H1 (cell line): Measurements from ENCODE around the gene DHFR2. TPM values are rescaled to one million over a fixed set of nuclear protein-coding genes. Genes with fewer than 3 reads are reported as not detected.

Experiments used
- CTCF ChIA-PET: fragments of 300-600 bp; sonication (Branson Sonifier 250); formaldehyde crosslinking; loops from one replicate; lab custom pipeline; 2021; ENCODE audit not compliant: partially characterized antibody; lab: Charles Lee
- POLR2A ChIA-PET: fragments of 300-600 bp; sonication (Branson Sonifier 250); formaldehyde crosslinking; loops from one replicate; lab custom pipeline; 2021; ENCODE audit warnings: inconsistent platforms; ENCODE audit not compliant: partially characterized antibody; lab: Charles Lee
- DNase-seq, 2 experiments: peaks; one replicate each; pipeline versions ENCODE4 v3.0.0 to v3.0.0-alpha.2; 2010 to 2022; ENCODE audit warnings: low spot score in 2 of 2, low read depth in 1 of 2, mixed read lengths in 1 of 2
- FAIRE-seq: peaks from 2 replicates; lab custom pipeline; 2011; peaks lifted over from hg19 to GRCh38; lab: Jason Lieb, UNC
- H2AFZ ChIP-seq: 2 replicates; pipeline ENCODE4 v1.8.1; 2012; ENCODE audit warnings: low read length, inconsistent platforms
- H2AK5ac ChIP-seq: 2 replicates; pipeline ENCODE4 v1.6.1; 2013; ENCODE audit warnings: low read depth, low read length
- H2BK120ac ChIP-seq: replicated peaks from 2 replicates; pipeline ENCODE3; 2013; ENCODE audit warnings: low read depth, low read length, inconsistent platforms
- H2BK12ac ChIP-seq: 2 replicates; pipeline ENCODE4 v1.6.1; 2013; ENCODE audit warnings: low read depth, low read length
- H2BK15ac ChIP-seq: 2 replicates; pipeline ENCODE4 v1.6.1; 2013; ENCODE audit warnings: low read length
- H2BK20ac ChIP-seq: 2 replicates; pipeline ENCODE4 v1.6.1; 2013; ENCODE audit warnings: low read length
- H2BK5ac ChIP-seq: 2 replicates; pipeline ENCODE4 v1.6.1; 2013; ENCODE audit warnings: low read depth, low read length
- H3K14ac ChIP-seq: 2 replicates; pipeline ENCODE4 v1.6.1; 2013; ENCODE audit warnings: inconsistent platforms; ENCODE audit not compliant: insufficient read length
- H3K18ac ChIP-seq: 2 replicates; pipeline ENCODE4 v1.6.1; 2013; ENCODE audit warnings: low read length; ENCODE audit errors: extremely low read depth
- H3K23ac ChIP-seq: 2 replicates; pipeline ENCODE4 v1.6.1; 2013; ENCODE audit warnings: inconsistent platforms; ENCODE audit not compliant: insufficient read length
- H3K23me2 ChIP-seq: 2 replicates; pipeline ENCODE4 v1.6.1; 2013; ENCODE audit warnings: low read depth, low read length
- H3K27ac ChIP-seq: 2 replicates; pipeline ENCODE4 v1.6.1; 2011; ENCODE audit warnings: low read depth, low read length, inconsistent platforms
- H3K27me3 ChIP-seq, 4 experiments: replicated peaks in 1 of 4; 1 replicate in 1 of 4; 2 replicates in 3 of 4; pipeline versions ENCODE4 v1.6.1 to v1.8.1; 2011 to 2013; ENCODE audit warnings: low read length in 3 of 4, mild to moderate bottlenecking in 3 of 4, inconsistent platforms in 2 of 4, mixed read lengths in 2 of 4, moderate library complexity in 1 of 4; ENCODE audit not compliant: control insufficient read depth in 3 of 4, insufficient read depth in 3 of 4; ENCODE audit errors: extremely low read depth in 1 of 4
- H3K36me3 ChIP-seq, 4 experiments: 2 replicates each; pipeline versions ENCODE4 v1.6.1 to v1.8.1; 2011 to 2013; ENCODE audit warnings: mild to moderate bottlenecking in 4 of 4, low read length in 3 of 4, moderate library complexity in 2 of 4, control low read depth in 1 of 4, inconsistent platforms in 1 of 4; ENCODE audit not compliant: insufficient read depth in 4 of 4, control insufficient read depth in 2 of 4
- H3K4ac ChIP-seq: replicated peaks from 2 replicates; pipeline ENCODE3; 2013; ENCODE audit warnings: low read length, low read depth, mixed read lengths, inconsistent platforms; ENCODE audit not compliant: insufficient read length
- H3K4me1 ChIP-seq, 4 experiments: replicated peaks in 1 of 4; 1 replicate in 1 of 4; 2 replicates in 3 of 4; pipeline versions ENCODE4 v1.6.1 to v1.8.1; 2011 to 2013; ENCODE audit warnings: low read length in 3 of 4, inconsistent platforms in 2 of 4, mixed read lengths in 1 of 4; ENCODE audit not compliant: insufficient read depth in 4 of 4, control insufficient read depth in 3 of 4
- H3K4me2 ChIP-seq, 2 experiments: 2 replicates each; pipeline versions ENCODE4 v1.6.1 to v1.8.1; 2011 to 2013; ENCODE audit warnings: low read depth in 2 of 2, low read length in 2 of 2, control low read depth in 1 of 2, inconsistent platforms in 1 of 2, mild to moderate bottlenecking in 1 of 2; ENCODE audit not compliant: insufficient read depth in 1 of 2
- H3K4me3 ChIP-seq, 4 experiments: fragments of 200-600, 300-600 bp in 1 of 4; sonication (generic), shearing (Covaris generic), sonication (Bioruptor Twin) in 1 of 4; 2 replicates each; pipeline versions ENCODE4 v1.5.1 to v1.8.1; 2011 to 2016; ENCODE audit warnings: low read length in 4 of 4, low read depth in 3 of 4, control low read depth in 2 of 4, inconsistent platforms in 2 of 4, mild to moderate bottlenecking in 2 of 4, mixed read lengths in 1 of 4, moderate library complexity in 1 of 4; ENCODE audit not compliant: insufficient read depth in 2 of 4; ENCODE audit errors: extremely low read depth in 1 of 4
- H3K56ac ChIP-seq: replicated peaks from 2 replicates; pipeline ENCODE3; 2013; ENCODE audit warnings: low read depth, mild to moderate bottlenecking, mixed read lengths, low read length, inconsistent platforms; ENCODE audit not compliant: insufficient read length
- H3K79me1 ChIP-seq: 2 replicates; pipeline ENCODE4 v1.6.1; 2013; ENCODE audit warnings: low read depth, low read length, control low read depth
- H3K79me2 ChIP-seq, 2 experiments: 2 replicates each; pipeline versions ENCODE4 v1.6.1 to v1.8.1; 2012 to 2013; ENCODE audit warnings: low read length in 2 of 2, mild to moderate bottlenecking in 2 of 2, inconsistent platforms in 1 of 2; ENCODE audit not compliant: insufficient read depth in 2 of 2, control insufficient read depth in 1 of 2
- H3K9ac ChIP-seq, 4 experiments: replicated peaks in 1 of 4; 1 replicate in 1 of 4; 2 replicates in 3 of 4; pipeline versions ENCODE4 v1.6.1 to v1.8.1; 2011 to 2013; ENCODE audit warnings: low read depth in 3 of 4, low read length in 3 of 4, control low read depth in 2 of 4, mild to moderate bottlenecking in 2 of 4, moderate library complexity in 2 of 4, inconsistent platforms in 1 of 4; ENCODE audit errors: extremely low read depth in 1 of 4
- H3K9me3 ChIP-seq, 2 experiments: 2 replicates each; pipeline versions ENCODE4 v1.6.1 to v1.8.1; 2012 to 2013; ENCODE audit warnings: mild to moderate bottlenecking in 2 of 2, moderate library complexity in 2 of 2, control low read depth in 1 of 2, inconsistent platforms in 1 of 2, low read depth in 1 of 2, low read length in 1 of 2, mixed read lengths in 1 of 2; ENCODE audit not compliant: insufficient read depth in 2 of 2
- H4K20me1 ChIP-seq, 2 experiments: replicated peaks in 1 of 2; 2 replicates each; pipeline versions ENCODE3 to v1.8.1; 2011 to 2013; ENCODE audit warnings: inconsistent platforms in 2 of 2, low read length in 2 of 2, mild to moderate bottlenecking in 1 of 2; ENCODE audit not compliant: insufficient read depth in 2 of 2, control insufficient read depth in 1 of 2
- H4K5ac ChIP-seq: 2 replicates; pipeline ENCODE4 v1.6.1; 2013; ENCODE audit warnings: low read length, low read depth, mixed read lengths, inconsistent platforms; ENCODE audit not compliant: insufficient read length
- H4K8ac ChIP-seq: 2 replicates; pipeline ENCODE4 v1.8.0; 2013; ENCODE audit warnings: mild to moderate bottlenecking, moderate library complexity, low read length, inconsistent platforms; ENCODE audit not compliant: insufficient read depth; ENCODE audit errors: extremely low read depth
- H4K91ac ChIP-seq: replicated peaks from 2 replicates; pipeline ENCODE3; 2013; ENCODE audit warnings: low read length, mixed read lengths, inconsistent platforms; ENCODE audit not compliant: insufficient read length
- CHD1 ChIP-seq: IDR thresholded peaks from 2 replicates; pipeline ENCODE4 v1.6.1; 2012; ENCODE audit warnings: low read depth, low read length, improper control_type of control experiment
- CHD2 ChIP-seq: IDR thresholded peaks from 2 replicates; pipeline ENCODE4 v1.6.1; 2012; ENCODE audit warnings: low read length, improper control_type of control experiment
- CTBP2 ChIP-seq: IDR thresholded peaks from 2 replicates; pipeline ENCODE4 v1.7.0; 2011; ENCODE audit warnings: borderline replicate concordance, mild to moderate bottlenecking, moderate library complexity, mixed read lengths, low read length; ENCODE audit not compliant: insufficient read depth, insufficient read length
- SIN3A ChIP-seq, 2 experiments: IDR thresholded peaks in 1 of 2; conservative IDR thresholded peaks in 1 of 2; 2 replicates each; pipeline ENCODE4 v1.6.1; 2011 to 2012; ENCODE audit warnings: low read length in 2 of 2, improper control_type of control experiment in 1 of 2, low read depth in 1 of 2, mild to moderate bottlenecking in 1 of 2
- SIX5 ChIP-seq: IDR thresholded peaks from 2 replicates; pipeline ENCODE4 v1.6.1; 2011; ENCODE audit warnings: mild to moderate bottlenecking, low read depth, low read length
- SP4 ChIP-seq: IDR thresholded peaks from 2 replicates; pipeline ENCODE4 v1.6.1; 2012; ENCODE audit warnings: low read length, inconsistent platforms
- SRF ChIP-seq: IDR thresholded peaks from 2 replicates; pipeline ENCODE4 v1.6.1; 2011; ENCODE audit warnings: mild to moderate bottlenecking, low read depth, low read length, moderate library complexity
- TAF1 ChIP-seq: IDR thresholded peaks from 2 replicates; pipeline ENCODE4 v1.6.1; 2011; ENCODE audit warnings: mild to moderate bottlenecking, low read depth, low read length
- WGBS, 2 experiments: shearing (Covaris generic) in 1 of 2; methylation state at CpG; one replicate each; pipeline versions ENCODE4 v1.1.6 to v1.1.7; 2013 to 2015; ENCODE audit warnings: low lambda C conversion rate in 2 of 2, mixed read lengths in 2 of 2, inconsistent platforms in 1 of 2, low coverage in 1 of 2, missing lambda C conversion rate in 1 of 2; ENCODE audit not compliant: insufficient replicate concordance in 2 of 2, insufficient coverage in 1 of 2, insufficient read length in 1 of 2; ENCODE audit errors: extremely low coverage in 1 of 2, missing lambda C conversion rate in 1 of 2; 5-methylcytosine and 5-hydroxymethylcytosine counted together
- polyA plus RNA-seq, 7 experiments: library from polyadenylated mRNA; depleted of rRNA in 3 of 7; stranded (reverse) in 5 of 7; unstranded in 2 of 7; fragments of >200 nt in 5 of 7; fragments of 200-250 nt in 2 of 7; gene quantifications; 1 replicate in 5 of 7; 2 replicates in 1 of 7; 4 replicates in 1 of 7; pipeline versions ENCODE4 v1.2.1 to v1.2.3, GENCODE V29; 2011 to 2013; ENCODE audit warnings: missing spikeins in 2 of 7, mixed read lengths in 2 of 7
- total RNA-seq: library from RNA; stranded (reverse); fragmentation: NEBNext Ultra II Directional; extraction: Animal tissue kit (Norgen Biotek cat#: 25700); gene quantifications from 2 replicates; pipeline ENCODE4 v1.2.1, GENCODE V29; 2021
- TF ChIP-seq, protein P1 (sequence below): IDR thresholded peaks from 2 replicates; pipeline ENCODE4 v1.6.1; 2012; ENCODE audit warnings: inconsistent platforms
- TF ChIP-seq, protein P2 (sequence below): IDR thresholded peaks from 2 replicates; pipeline ENCODE4 v1.6.1; 2011; ENCODE audit warnings: low read length, improper control_type of control experiment

The DHFR2 gene
- total and polyA plus RNA-seq, 2 of the 8 experiments (the other 6 are each of a cell fraction or from before 2014, with no cell fraction given) = 0.59 to 2.6 TPM

DNA sequence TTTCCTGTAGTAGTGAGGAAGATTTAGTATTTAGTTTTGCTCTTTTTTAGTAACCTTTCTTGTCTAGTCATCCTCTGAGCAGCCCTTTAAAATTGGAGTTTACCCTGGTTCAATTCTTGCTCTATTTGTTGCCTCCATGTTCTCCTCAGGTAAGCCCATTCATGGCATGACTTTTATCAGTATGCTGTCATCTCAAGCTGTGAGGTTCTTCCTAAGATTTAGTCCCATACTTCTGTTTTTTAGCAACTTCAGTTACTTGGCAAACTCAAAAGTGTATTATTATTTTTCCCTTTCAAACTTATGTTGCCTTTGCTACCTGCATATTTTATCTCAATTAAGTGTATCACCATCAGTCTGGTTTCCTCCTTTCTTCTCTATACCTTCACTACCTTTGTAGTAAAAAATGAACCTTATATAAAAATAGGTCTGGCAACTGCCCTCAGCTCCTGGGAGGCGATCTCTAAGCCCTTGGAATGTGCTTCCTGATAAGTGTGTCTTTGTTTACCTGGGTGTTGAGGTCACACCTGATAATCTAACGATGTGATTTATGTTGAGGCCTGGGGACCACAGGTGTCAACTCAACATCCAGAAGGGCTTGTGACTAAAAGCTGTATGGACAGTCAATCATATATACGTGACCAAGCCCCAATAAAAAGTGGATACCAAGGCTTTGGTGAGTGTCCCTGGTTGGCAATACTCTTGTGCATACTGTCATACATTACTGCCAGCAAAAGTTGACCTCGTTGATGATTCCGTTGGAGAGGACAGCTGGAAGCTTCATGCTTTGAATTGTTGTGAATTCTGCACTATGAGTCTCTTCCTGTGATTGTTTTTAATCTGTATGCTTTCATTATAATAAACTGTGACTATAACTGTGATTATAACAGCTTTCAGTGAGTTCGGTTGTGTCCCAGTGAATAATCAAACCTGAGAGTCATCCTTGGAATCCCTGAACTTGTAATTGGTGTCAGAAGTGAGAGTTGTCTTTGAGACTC, 4.1 kb upstream of the DHFR2 start:
- POLR2A ChIA-PET = no interaction called here
- Histone ChIP-seq H3K27ac (no peak overlapping the region), H2BK20ac (no peak overlapping the region), H2BK12ac (no peak overlapping the region), H3K9ac (peak overlapping the region in 1 of 4 experiments; percentile 34; a peak in 1 of 7 replicates), H3K4ac (no peak overlapping the region), H2BK15ac (no peak overlapping the region), H3K4me3 (no peak overlapping the region), H3K23ac (no peak overlapping the region), H2BK120ac (no peak overlapping the region), H3K56ac (no peak overlapping the region), H4K8ac (no peak overlapping the region), H3K4me1 (peaks cover 0 to 2% (median 0%) of the 10 kb centered on the region in 4 experiments; a peak in 2 of 7 replicates), H3K79me2 (peaks cover 0 to 4% of the 10 kb centered on the region in 2 experiments; a peak in 1 of 4 replicates), H2BK5ac (no peak overlapping the region), H3K18ac (no peak overlapping the region), H4K5ac (no peak overlapping the region), H3K79me1 (no peaks in the 10 kb centered on the region), H3K14ac (no peak overlapping the region), H3K36me3 (no peaks in the 10 kb centered on the region; a peak in 1 of 8 replicates), H4K91ac (no peak overlapping the region), H3K23me2 (peaks cover 7% of the 10 kb centered on the region; the same call in 1 of the 2 replicates), H3K9me3 (no peaks in the 10 kb centered on the region; a peak in 1 of 4 replicates), H3K27me3 (no peaks in the 10 kb centered on the region), H2AFZ (no peak overlapping the region), H3K4me2 (no peak overlapping the region), H4K20me1 (no peaks in the 10 kb centered on the region), H2AK5ac (no peak overlapping the region)
- DNase-seq (no peak), FAIRE-seq (no peak)
- CTCF ChIA-PET = interaction anchor here (1.6 kb wide), 1 partner anchor 11 kb away, joined by 3 read pairs; no protein-coding TSS in a partner anchor
- WGBS, 2 experiments = 92% methylated on average over 6 of the region's 6 CpGs; no CpG with 5 or more reads in 1 of the 2 experiments
- TF ChIP-seq CHD1 (no peak), SRF (no peak), SP4 (no peak), SIX5 (no peak), TAF1 (no peak), CHD2 (no peak), CTBP2 (no peak), SIN3A (conservative IDR thresholded peaks at IDR 0.05 in 1 of 2, IDR thresholded peaks at IDR 0.05 in 1 of 2; ENCODE audit: low read depth in 1 of 2, low read length in 2 of 2) (no peak)
- TF ChIP-seq, protein P1, sequence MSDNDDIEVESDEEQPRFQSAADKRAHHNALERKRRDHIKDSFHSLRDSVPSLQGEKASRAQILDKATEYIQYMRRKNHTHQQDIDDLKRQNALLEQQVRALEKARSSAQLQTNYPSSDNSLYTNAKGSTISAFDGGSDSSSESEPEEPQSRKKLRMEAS = no peak
- TF ChIP-seq, protein P2, sequence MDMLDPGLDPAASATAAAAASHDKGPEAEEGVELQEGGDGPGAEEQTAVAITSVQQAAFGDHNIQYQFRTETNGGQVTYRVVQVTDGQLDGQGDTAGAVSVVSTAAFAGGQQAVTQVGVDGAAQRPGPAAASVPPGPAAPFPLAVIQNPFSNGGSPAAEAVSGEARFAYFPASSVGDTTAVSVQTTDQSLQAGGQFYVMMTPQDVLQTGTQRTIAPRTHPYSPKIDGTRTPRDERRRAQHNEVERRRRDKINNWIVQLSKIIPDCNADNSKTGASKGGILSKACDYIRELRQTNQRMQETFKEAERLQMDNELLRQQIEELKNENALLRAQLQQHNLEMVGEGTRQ = no peak
